RCC 7860 (cell line): ENCODE results near the gene TCF12.
"Not testable (repeated sequence)": the region's sequence is repeated elsewhere in the genome, so short reads cannot be mapped to it uniquely, and the experiment has no call there.

Source experiments
- DNase-seq: peaks from one replicate; pipeline ENCODE4 v3.0.0-alpha.2; 2015; ENCODE audit warnings: low spot score
- FAIRE-seq: peaks from 2 replicates; lab custom pipeline; 2012; peaks lifted over from hg19 to GRCh38; lab: Jason Lieb, UNC

TCF12 gene

DNA sequence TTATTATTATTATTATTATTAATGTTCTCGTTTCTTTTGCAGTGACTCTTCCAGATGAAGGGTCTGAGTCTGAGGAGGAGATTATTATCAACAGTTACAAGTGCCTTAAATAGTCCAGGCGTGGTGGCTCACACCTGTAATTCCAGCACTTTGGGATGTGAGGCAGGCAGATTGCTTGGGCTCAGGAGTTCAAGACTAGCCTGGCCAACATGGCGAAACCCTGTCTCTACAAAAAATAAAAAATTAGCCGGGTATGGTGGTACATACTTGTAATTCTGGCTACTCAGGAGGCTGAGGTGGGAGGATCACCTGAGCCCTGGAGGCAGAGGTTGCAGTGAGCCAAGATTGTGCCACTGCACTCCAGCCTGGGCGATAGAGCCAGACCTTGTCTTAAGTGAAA lies 96.5 kb downstream of the TCF12 start:
- FAIRE-seq = not testable (repeated sequence)

DNA sequence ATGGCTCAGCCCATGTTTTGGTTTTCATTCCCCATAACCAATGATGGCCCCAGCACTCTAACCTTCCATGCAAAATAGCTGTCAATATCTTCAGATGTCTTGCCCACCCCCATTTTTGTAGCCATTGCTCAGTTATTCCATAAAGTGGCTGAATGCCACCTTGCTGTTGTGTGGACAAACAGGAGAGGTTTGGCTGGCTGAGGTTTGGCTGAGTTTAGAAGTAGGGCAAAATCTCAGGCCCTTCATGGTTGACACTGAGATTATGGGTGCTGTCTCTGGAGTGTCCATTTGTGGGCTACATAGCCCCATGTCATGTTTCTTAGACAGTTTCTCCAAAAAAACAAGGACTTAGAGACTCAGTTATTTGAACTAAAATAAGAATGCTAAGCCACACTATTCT lies 96.9 kb downstream of the TCF12 start:
- DNase-seq = no peak
- FAIRE-seq = no peak

More for the DNA sequence above, 96.5 kb downstream of the TCF12 start:
- not testable (repeated sequence) for DNase-seq

DNA sequence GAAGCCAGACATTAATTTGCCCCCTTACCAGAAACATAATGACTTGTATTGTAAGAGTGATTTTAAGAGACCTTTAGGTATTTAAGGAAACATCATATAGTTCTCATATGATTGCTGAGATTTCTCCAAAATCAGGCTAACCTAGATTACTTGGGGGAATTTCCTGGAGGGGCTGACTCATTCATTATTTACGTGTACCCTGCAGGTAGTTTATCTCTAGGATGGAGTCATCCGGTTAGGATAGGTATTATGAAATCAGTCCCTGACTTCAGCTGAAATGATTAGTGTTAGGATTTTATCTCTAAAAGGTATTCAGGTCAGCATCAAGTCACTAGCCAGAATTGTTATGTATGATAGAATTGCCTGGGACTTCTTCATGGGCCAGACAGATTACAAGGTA lies 97.5 kb downstream of the TCF12 start:
- DNase-seq (peak; percentile 27), FAIRE-seq (no peak)

DNA sequence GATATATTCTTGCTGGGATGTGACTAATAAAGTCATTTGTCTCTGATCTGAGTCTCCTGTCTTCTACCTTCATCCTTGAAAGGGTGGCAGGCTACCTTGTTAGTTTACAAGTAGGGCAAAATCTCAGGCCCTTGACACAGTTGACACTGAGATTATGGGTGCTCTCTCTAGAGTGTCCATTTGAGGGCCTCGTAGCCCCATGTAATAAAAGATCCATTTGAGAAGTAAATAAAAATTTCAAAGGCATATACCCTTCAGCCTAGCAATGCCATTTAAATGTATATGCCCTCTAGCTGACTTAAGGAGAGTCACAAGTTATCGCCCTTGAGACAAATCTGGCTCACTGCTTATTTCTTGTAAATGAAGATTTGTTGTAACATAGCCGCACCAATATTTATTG lies 98.6 kb downstream of the TCF12 start:
- no peak for FAIRE-seq
- DNase-seq = no peak

DNA sequence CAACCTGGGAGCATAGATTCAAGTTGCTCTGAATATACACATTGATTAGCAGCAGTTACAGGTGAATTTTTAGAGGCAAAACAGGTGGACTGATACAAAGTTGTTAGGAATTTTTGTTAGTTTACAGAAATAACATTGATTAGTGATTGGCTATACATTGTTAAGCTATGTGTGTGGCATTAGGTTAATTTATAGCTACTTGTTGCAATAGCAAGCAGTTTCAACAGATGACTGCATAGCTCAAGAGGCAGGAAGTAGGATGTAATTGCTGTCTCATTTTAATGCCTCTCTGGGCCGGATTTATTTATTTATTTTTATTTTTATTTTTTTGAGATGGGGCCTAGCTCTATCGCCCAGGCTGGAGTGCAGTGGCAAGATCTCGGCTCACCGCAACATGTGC lies 99.7 kb downstream of the TCF12 start:
- no peak for DNase-seq
- no peak for FAIRE-seq

DNA sequence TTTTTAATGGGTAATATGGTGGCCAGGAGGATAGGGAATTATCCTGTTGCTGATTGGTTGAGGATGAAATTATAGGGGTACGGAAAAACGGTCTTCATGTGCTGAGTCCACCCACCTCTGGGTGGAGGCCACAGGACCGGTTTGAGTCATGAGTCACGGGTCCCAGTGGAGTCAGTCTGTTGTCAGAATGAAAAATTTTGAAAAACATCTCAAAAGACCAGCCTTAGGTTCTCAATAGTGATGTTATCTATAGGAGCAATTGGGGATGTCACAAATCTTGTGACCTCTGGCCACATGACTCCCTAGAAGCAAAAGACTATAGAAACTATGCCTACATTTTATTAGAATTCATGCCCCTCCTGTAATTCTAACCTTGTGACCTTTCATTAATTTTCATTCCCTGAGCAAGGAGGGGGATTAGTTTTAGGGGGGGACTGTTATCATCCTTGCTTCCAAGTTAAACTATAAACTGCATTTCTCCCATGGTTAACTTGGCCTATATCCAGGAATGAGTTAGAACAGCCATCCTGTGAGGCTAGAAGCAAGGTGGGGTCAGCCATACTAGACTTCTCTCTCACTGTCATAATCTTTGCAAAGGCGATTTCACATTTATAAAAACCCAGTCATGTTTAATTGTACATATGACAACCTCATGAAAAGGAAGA lies 101.2 kb downstream of the TCF12 start:
- FAIRE-seq (peak; percentile 49), DNase-seq (no peak)

DNA sequence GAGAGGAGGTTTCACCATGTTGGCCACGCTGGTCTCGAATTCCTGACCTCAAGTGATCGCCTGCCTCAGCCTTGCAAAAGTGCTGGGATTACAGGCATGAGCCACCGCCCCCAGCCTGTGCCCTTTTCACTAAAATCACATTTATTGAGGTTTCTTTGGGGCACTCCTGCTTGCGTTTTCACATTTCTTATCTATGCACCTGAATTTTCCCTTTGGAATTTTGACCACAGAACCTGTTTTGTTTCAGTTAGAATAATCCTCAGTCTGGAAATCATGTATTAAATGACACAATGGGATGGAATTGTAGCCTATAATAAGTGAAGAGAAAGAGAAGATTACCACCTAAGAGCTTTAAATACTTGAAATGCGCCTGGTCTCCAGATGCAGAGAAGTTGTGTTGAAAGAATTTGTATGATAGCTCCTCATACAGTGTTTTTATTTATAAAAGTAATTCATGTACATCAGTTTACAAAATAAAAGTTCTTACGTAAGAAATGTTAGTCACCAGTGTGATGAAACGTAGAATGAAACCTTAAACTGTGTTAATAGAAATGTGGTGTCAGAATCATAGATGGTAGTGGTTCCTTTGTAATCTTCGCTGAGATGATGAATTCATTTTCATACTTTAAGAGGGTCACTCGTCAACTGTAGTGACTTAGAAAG lies 107.0 kb downstream of the TCF12 start:
- peak; percentile 12 for FAIRE-seq
- no peak for DNase-seq

DNA sequence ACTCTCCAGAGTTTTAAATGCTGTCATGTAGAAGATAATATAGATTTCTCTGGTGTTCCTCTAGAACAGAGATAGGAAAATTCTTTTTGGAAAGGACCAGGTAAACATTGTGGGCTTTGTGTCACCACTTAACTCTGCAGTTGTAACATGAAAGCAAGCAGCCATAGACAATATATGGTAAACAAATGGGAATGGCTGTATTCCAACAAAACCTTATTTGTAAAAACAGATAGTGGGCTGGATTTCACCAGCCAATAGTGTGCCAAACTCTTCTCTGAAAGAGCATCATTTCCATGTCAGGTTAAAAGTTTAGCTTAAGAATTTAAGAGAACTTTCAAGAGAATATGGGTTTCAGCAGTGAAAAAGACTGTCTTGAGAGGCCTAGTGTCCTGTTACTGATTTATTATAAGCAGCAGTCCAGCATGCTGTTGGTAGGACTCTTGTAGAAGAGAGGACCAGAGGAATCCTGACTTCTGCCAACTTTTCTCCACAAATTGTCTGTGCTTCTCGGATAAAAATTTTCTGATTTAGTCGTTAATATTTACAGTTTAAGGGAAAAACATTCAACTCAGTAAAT lies 107.7 kb downstream of the TCF12 start:
- DNase-seq = no peak
- FAIRE-seq = no peak

DNA sequence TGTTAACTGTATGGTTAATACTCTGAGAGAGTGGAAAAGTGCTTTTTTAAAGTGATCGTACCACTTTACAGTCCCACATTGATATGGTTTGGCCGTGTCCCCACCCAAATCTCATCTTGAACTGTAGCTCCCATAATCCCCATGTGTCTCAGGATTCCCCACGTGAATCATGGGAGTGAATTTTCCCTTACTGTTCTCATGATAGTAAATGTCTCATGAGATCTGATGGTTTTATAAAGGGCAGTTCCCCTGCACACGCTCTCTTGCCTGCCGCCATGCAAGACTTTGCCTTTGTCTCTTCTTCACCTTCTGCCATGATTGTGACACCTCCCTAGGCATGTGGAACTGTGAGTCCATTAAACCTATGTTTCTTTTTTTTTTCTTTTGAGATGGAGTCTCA lies 109.2 kb downstream of the TCF12 start:
- DNase-seq = no peak
- no peak for FAIRE-seq

DNA sequence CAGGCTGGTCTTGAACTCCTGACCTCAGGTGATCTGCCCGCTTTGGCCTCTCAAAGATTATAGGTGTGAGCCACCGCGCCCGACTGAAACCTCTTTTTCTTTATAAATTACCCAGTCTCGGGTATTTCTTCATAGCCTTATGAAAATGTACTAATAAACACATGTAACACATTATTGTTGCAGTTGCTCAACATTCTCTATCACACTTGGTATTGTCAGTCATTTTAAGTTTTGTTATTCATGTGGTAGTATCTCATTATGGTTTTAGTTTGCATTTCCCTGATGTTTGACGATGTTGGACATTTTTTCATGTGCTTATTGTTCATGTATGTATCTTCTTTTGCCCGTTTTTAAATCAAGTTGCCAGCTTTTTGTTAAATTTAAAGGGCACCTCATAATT lies 109.7 kb downstream of the TCF12 start:
- no peak for FAIRE-seq
- no peak for DNase-seq

DNA sequence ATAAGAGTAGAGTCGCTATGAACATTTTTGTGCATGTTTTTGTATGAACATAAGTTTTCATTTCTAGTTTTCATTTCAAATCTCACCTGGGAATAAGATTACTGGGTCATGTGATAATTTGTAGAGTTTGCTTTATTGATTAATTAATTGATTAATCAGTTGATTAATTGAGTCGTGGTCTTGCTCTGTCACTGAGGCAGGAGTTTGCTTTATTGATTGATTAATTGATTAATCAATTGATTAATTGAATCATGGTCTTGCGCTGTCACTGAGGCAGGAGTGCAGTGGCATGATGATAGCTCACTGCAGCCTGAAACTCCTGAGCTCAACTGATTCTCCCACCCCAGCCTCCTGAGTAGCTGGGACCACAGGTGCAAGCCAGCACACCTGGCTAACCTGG lies 111.6 kb downstream of the TCF12 start:
- DNase-seq (no peak), FAIRE-seq (no peak)

DNA sequence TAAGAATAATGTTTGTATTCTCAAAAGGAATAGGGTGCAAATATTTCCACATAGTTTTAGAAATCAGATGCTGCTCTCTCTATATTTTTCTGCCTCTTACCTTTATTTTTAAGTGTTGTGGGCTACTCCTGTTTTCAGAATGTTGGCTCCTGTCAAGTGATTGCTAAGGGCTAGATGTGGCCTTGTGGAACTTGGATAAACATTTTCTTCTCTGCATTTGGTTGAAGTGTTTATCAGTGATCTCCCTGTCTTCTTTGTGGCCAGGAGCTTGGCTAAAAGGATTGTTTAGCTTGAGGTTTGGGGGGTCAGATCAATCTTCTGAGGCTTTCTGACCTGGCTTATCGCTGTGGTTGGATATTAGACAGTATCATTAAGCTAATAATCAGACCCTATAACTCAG lies 112.6 kb downstream of the TCF12 start:
- no peak for DNase-seq
- FAIRE-seq = no peak

DNA sequence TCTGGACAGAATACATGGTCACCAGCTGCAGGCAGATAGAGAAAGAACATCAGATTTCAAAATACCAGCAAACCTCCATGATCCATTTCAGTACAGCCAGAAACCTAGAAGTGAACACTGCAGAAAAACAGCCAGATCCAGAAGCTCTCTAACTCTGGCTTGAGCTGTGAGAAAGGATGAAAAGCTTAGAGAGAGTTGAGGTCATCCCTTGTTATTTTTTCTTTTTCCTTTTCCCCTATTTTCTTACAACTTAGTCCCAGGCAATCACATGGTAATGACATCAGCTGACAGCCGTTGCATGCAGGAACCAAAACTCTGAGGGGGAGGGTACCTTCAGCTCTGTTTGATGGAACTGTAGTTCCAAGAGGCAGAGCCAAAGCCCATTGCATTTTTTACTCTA lies 113.2 kb downstream of the TCF12 start:
- no peak for DNase-seq
- FAIRE-seq = no peak

DNA sequence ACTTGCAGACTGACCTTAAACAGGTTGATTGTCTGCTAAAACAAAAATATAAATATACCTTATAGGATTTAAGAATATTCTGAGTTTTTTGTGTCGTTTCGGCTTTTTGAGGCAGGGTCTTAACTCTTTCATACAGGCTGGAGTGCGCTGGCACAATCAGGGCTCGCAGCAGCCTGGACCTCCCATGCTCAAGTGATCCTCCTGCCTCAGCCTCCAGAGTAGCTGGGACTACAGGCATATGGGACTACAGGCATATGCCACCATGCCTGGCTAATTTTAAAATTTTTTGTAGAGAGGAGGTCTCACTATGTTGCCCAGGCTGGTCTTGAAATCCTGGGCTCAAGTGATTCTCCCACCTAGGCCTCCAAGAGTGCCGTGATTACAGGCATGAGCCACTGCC lies 113.9 kb downstream of the TCF12 start:
- no peak for DNase-seq
- no peak for FAIRE-seq

DNA sequence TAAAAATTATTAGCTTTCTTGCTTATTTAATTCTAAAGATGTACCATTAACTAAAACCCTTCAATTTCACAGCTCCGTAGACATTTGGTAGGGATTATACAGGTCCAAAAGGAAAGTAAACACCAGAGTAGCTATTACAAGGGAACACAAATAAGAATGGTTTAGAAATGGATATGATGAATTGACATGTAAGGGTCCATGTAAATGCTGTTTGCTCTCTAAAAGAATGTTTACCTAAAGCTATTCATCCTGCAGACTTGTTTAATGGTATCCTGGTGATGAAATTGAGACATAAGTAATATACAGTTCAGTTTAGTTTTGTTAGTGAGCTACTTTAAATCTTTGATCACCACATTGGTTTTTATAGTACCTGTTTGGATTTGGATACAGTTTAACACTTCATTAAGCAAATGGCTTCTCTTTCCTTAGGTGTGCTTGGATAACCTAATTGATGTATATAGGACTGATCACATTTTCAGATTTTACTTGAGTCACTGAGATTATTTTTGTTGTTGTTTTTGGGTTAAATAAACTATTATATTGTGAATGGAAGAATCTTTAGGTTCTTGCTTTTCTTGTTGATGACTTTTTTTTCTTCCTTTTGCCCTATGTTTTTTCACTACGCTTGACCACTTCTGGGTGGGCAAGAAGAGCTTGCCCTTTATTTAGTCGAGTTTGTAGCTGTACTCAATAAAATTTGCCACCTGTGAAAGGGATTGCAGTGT lies 115.4 kb downstream of the TCF12 start:
- no peak for DNase-seq
- no peak for FAIRE-seq

DNA sequence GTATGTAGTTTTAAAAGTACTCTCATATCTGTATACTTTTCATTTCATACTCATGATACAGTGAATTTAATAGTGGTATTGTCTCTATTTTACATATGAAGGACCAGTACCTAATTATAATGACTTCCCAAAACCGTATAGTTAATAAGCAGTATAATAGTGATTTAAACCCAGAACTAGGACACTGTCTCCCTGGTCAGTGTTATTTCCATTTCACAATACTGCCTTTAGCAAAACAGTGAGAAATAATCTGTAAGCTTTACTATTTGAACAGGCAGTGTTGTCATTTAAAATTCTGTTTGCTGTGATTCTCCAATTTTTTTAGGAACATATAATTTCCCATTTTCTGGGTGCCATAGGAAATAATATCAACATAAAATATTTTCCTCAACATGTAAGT lies 116.2 kb downstream of the TCF12 start:
- FAIRE-seq (no peak), DNase-seq (no peak)

DNA sequence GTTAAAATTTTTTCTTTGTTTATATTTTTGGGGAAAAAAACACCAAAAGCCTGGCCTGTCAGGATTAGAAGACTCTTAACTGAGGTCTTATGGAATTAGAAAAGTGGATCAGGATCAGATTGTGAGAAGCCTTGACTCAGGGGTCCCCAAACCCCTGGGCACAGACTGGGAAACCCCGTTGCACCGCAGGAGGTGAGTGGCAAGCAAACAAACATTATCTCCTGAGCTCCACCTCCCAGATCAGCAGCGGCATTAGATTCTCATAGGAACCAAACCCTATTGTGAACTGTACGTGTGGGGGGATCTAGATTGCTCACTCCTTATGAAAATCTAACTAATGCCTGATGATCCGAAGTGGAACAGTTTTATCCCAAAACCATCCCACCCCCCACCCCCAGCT lies 117.2 kb downstream of the TCF12 start:
- DNase-seq (no peak), FAIRE-seq (no peak)

DNA sequence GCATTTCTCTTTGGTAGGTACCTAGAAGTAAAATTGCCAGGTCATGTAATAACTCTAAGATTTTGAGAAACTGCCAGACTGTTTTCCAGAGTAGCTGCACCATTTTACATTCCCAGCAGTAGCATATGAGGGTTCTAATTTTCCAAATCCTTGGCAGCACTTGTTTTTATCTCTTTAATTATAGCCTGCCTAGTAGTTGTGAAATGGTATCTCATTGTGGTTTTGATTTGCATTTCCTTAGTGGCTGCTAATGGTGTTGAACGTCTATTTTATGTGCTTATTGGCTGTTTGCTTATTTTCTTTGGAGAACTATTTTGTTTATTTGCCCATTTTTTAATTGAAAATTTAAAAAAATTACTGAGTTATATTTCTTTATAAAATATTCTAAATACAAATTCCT lies 117.9 kb downstream of the TCF12 start:
- DNase-seq = no peak
- FAIRE-seq = no peak

DNA sequence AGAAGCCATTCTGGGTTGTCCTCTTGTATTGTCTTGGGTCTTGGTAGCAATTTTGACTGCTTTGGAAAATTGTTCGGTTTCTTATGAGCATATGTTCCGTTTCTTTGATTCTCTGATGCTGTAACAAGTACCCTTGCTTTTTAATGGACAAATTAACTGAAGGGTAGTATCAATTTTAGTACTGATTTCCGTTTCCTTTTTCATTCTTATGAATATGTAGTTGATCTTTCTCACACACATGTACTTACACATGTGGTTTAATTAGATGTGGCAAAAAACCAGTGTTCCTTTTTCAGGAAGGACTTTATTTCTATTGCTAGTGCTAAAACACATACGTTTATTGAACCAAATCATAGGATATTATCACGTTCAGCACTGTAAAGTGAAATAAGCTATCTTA lies 119.1 kb downstream of the TCF12 start:
- FAIRE-seq (no peak), DNase-seq (no peak)

DNA sequence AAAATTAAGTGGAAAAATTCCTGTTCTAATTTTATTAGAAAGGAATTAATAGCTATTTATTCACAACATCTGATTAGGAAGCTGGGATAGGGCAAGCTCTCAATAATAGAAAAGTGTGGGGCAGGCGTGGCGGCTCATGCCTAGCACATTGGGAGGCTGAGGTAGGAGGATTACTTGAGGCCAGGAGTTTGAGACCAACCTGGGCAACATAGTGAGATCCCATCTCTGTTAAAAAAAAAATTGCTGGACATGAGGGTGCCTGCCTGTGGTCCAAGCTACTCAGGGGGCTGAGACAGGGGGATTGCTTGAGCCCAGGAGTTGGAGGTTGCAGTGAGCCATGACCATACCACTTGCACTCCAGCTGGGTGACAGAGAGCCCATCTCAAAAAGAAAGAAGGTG lies 119.6 kb downstream of the TCF12 start:
- DNase-seq (no peak), FAIRE-seq (no peak)

DNA sequence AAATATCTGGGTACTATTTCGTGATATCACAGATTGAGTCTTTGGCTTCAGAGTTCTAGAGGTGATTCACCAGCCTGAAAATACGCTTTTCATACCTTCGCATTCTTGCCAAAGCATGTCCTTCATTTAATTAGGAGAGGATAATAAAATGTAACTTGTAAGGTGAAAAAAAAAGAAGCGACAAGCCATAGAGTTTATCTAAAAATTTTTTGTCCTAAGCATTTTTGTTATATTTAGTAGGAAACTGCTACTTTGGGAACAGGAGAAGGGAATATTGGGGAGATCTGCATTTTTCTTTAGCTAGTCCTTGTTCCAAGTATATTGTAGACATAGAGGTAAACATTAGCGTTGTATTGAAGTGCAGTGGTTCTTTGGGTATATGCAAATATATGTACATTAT lies 120.1 kb downstream of the TCF12 start:
- FAIRE-seq (no peak), DNase-seq (no peak)

DNA sequence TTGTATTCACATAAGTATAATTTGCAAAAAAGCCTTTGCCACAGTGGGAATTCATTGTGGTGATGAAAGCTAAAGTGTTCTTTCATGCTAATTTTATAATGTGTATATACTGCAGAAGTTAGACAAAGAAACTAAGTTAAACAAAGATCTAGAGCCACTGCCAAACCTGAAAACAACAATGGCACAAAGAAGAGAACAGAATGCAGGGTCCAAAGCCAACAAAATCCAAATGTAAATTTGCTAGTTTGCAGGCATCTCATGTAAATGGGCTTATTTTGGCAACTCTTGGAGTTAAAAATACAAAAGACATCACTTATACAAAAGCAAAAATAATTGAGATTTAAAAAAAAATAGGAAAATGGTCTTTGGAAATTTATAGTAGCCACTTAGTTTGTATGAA lies 123.0 kb downstream of the TCF12 start:
- DNase-seq = no peak
- FAIRE-seq = no peak
